GM20000 (cell line): ENCODE results near the gene SLC8A1.

Experiments used
- DNase-seq: peaks from one replicate; pipeline ENCODE4 v3.0.0; 2012; ENCODE audit warnings: low spot score
- CTCF ChIP-seq: IDR thresholded peaks from 2 replicates; pipeline ENCODE4 v1.5.1; 2012; ENCODE audit warnings: mild to moderate bottlenecking, control low read depth; ENCODE audit errors: extremely low read depth, missing control alignments

SLC8A1 gene

GRCh38 chr2:40343902-40344301 is 108.0 kb downstream of the SLC8A1 start:
- no peak for DNase-seq
- TF ChIP-seq CTCF: no peak

- no peak for TF ChIP-seq CTCF
- no peak for DNase-seq
These were observed 110.7 kb downstream of the SLC8A1 start for GRCh38 chr2:40341198-40341597.

GRCh38 chr2:40339026-40339425 is 112.9 kb downstream of the SLC8A1 start:
- no peak for DNase-seq
- no peak for TF ChIP-seq CTCF

GRCh38 chr2:40332191-40332826 is 119.6 kb downstream of the SLC8A1 start:
- DNase-seq: no peak
- no peak for TF ChIP-seq CTCF

- no peak for TF ChIP-seq CTCF
- no peak for DNase-seq
These were observed 121.8 kb downstream of the SLC8A1 start for GRCh38 chr2:40330096-40330495.

GRCh38 chr2:40329739-40330030 is 122.2 kb downstream of the SLC8A1 start:
- no peak for DNase-seq
- TF ChIP-seq CTCF: no peak

- TF ChIP-seq CTCF: no peak
- no peak for DNase-seq
These were observed 126.8 kb downstream of the SLC8A1 start for GRCh38 chr2:40325116-40325515.
